Mesenchymal stem cell (in vitro differentiated cells and primary cell): ENCODE measurements around the gene ZCCHC9.

ENCODE experiments used
- DNase-seq: peaks from one replicate; pipeline ENCODE4 v3.0.0-alpha.2; 2013
- H2AFZ ChIP-seq: one replicate; pipeline ENCODE4 v1.6.1; 2013; ENCODE audit warnings: low read depth, mild to moderate bottlenecking, control low read depth, inconsistent platforms, low read length, moderate library complexity
- H2AK5ac ChIP-seq: 2 replicates; pipeline ENCODE4 v1.6.1; 2013; ENCODE audit warnings: low read length, moderate library complexity, mild to moderate bottlenecking, inconsistent platforms; ENCODE audit not compliant: severe bottlenecking
- H2BK120ac ChIP-seq: one replicate; pipeline ENCODE4 v1.6.1; 2013; ENCODE audit warnings: low read depth, mild to moderate bottlenecking, inconsistent platforms, low read length, moderate library complexity
- H2BK12ac ChIP-seq, 2 experiments: one replicate each; pipeline ENCODE4 v1.6.1; 2013; ENCODE audit warnings: inconsistent platforms in 2 of 2, low read length in 2 of 2, mild to moderate bottlenecking in 2 of 2, moderate library complexity in 2 of 2, control low read depth in 1 of 2
- H2BK15ac ChIP-seq: one replicate; pipeline ENCODE4 v1.6.1; 2013; ENCODE audit warnings: mild to moderate bottlenecking, low read depth, inconsistent platforms; ENCODE audit not compliant: poor library complexity, severe bottlenecking
- H2BK5ac ChIP-seq: 2 replicates; pipeline ENCODE4 v1.6.1; 2013; ENCODE audit warnings: low read depth, mild to moderate bottlenecking, low read length, control low read depth, inconsistent platforms; ENCODE audit not compliant: poor library complexity, severe bottlenecking
- H3K14ac ChIP-seq, 2 experiments: one replicate each; pipeline ENCODE4 v1.6.1; 2013; ENCODE audit warnings: inconsistent platforms in 2 of 2, low read length in 2 of 2, control low read depth in 1 of 2, mild to moderate bottlenecking in 1 of 2, moderate library complexity in 1 of 2
- H3K18ac ChIP-seq, 2 experiments: one replicate each; pipeline ENCODE4 v1.6.1; 2013; ENCODE audit warnings: inconsistent platforms in 2 of 2, low read length in 2 of 2, control low read depth in 1 of 2, low read depth in 1 of 2, mild to moderate bottlenecking in 1 of 2
- H3K23ac ChIP-seq, 2 experiments: one replicate each; pipeline ENCODE4 v1.6.1; 2013; ENCODE audit warnings: inconsistent platforms in 2 of 2, low read length in 2 of 2, mild to moderate bottlenecking in 2 of 2, moderate library complexity in 2 of 2, control low read depth in 1 of 2
- H3K27ac ChIP-seq: 2 replicates; pipeline ENCODE4 v1.5.1; 2013; ENCODE audit warnings: mild to moderate bottlenecking, moderate library complexity, low read length, control low read depth, inconsistent platforms; ENCODE audit not compliant: poor library complexity, severe bottlenecking
- H3K27me3 ChIP-seq, 2 experiments: 2 replicates each; pipeline versions ENCODE4 v1.6.1 to v1.7.0; 2013; ENCODE audit warnings: low read length in 2 of 2, mild to moderate bottlenecking in 2 of 2, moderate library complexity in 2 of 2, control low read depth in 1 of 2, inconsistent platforms in 1 of 2; ENCODE audit not compliant: control insufficient read depth in 1 of 2, insufficient read depth in 1 of 2
- H3K36me3 ChIP-seq, 2 experiments: 2 replicates each; pipeline versions ENCODE4 v1.6.1 to v1.7.0; 2013; ENCODE audit warnings: low read length in 2 of 2, control low read depth in 1 of 2, inconsistent platforms in 1 of 2, low read depth in 1 of 2, mild to moderate bottlenecking in 1 of 2; ENCODE audit not compliant: insufficient read depth in 2 of 2, control insufficient read depth in 1 of 2
- H3K4ac ChIP-seq, 2 experiments: one replicate each; pipeline ENCODE4 v1.6.1; 2013; ENCODE audit warnings: inconsistent platforms in 2 of 2, low read length in 2 of 2, mild to moderate bottlenecking in 2 of 2, moderate library complexity in 2 of 2, control low read depth in 1 of 2, low read depth in 1 of 2
- H3K4me1 ChIP-seq: 2 replicates; pipeline ENCODE4 v1.6.1; 2013; ENCODE audit warnings: low read depth, low read length, control low read depth; ENCODE audit not compliant: control insufficient read depth, insufficient read depth
- H3K4me2 ChIP-seq: 2 replicates; pipeline ENCODE4 v1.6.1; 2013; ENCODE audit warnings: low read length, mild to moderate bottlenecking, inconsistent platforms; ENCODE audit not compliant: poor library complexity, severe bottlenecking
- H3K4me3 ChIP-seq, 2 experiments: 2 replicates each; pipeline versions ENCODE4 v1.5.1 to v1.7.0; 2013; ENCODE audit warnings: low read length in 2 of 2, mild to moderate bottlenecking in 2 of 2, control low read depth in 1 of 2, low read depth in 1 of 2; ENCODE audit not compliant: insufficient read depth in 1 of 2
- H3K79me1 ChIP-seq: replicated peaks from 2 replicates; pipeline ENCODE4 v1.6.1; 2013; ENCODE audit warnings: mild to moderate bottlenecking, control low read depth, low read length, inconsistent platforms; ENCODE audit not compliant: poor library complexity, severe bottlenecking
- H3K9ac ChIP-seq: 2 replicates; pipeline ENCODE4 v1.7.0; 2013; ENCODE audit warnings: mild to moderate bottlenecking, low read length, moderate library complexity
- H3K9me3 ChIP-seq: 2 replicates; pipeline ENCODE4 v1.7.0; 2013; ENCODE audit warnings: mild to moderate bottlenecking, low read length; ENCODE audit not compliant: control insufficient read depth
- H4K8ac ChIP-seq: one replicate; pipeline ENCODE4 v1.6.1; 2013; ENCODE audit warnings: inconsistent platforms, mild to moderate bottlenecking, low read length, moderate library complexity
- H4K91ac ChIP-seq: one replicate; pipeline ENCODE4 v1.6.1; 2013; ENCODE audit warnings: mild to moderate bottlenecking, low read length, inconsistent platforms
- WGBS: methylation state at CpG from one replicate; pipeline ENCODE4 v1.1.7; 2013; ENCODE audit warnings: mixed read lengths; 5-methylcytosine and 5-hydroxymethylcytosine counted together

Gene ZCCHC9

DNA sequence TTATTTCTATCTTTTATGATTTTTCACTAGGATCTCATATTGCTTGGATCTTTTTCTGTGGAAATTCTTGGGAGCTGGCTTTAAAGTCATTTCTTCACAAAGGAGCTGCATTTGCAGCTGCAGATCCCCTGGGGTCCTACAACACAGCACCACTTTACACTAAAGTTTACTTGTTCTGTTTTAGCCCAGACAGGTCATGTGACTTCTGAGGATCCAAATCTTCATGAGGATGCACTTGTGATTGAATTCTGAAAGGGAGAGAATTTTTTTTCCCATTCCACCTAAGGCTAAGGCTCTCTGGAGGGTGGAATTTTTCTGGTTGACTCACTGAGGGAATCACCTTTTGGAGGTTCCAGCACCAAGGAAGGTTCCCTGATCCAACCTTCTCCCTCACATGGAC lies 49.1 kb downstream of the ZCCHC9 start:
- H3K27ac ChIP-seq, result no peak overlapping the region
- H3K4me1 ChIP-seq, result no peaks in the 10 kb centered on the region
- H2AFZ ChIP-seq, result peak overlapping the region; percentile 18
- H2BK15ac ChIP-seq, result no peak overlapping the region
- H3K14ac ChIP-seq, result no peak overlapping the region
- H3K18ac ChIP-seq, result no peak overlapping the region
- H2BK12ac ChIP-seq, result no peak overlapping the region
- no peak overlapping the region for H4K8ac ChIP-seq
- no peak for DNase-seq
- H2BK5ac ChIP-seq, result no peak overlapping the region
- no peaks in the 10 kb centered on the region for H3K27me3 ChIP-seq
- no peak overlapping the region for H2BK120ac ChIP-seq
- no peak overlapping the region for H3K4me3 ChIP-seq
- H3K4ac ChIP-seq, result no peak overlapping the region
- no peak overlapping the region for H3K9ac ChIP-seq
- H3K79me1 ChIP-seq, result no peaks in the 10 kb centered on the region
- H4K91ac ChIP-seq, result no peak overlapping the region
- no peak overlapping the region for H3K4me2 ChIP-seq
- H3K36me3 ChIP-seq, result no peaks in the 10 kb centered on the region
- no peak overlapping the region for H3K23ac ChIP-seq
- H3K9me3 ChIP-seq, result no peaks in the 10 kb centered on the region
- H2AK5ac ChIP-seq, result no peak overlapping the region

GRCh38 chr5:81353189-81353588 lies 51.8 kb downstream of the ZCCHC9 start:
- Histone ChIP-seq H3K27ac (no peak overlapping the region), H2AK5ac (no peak overlapping the region), H3K18ac (no peak overlapping the region), H3K4me3 (no peak overlapping the region), H3K9ac (no peak overlapping the region), H4K91ac (no peak overlapping the region), H3K23ac (no peak overlapping the region), H3K4me1 (no peaks in the 10 kb centered on the region), H3K9me3 (no peaks in the 10 kb centered on the region), H3K27me3 (no peaks in the 10 kb centered on the region), H2AFZ (no peak overlapping the region), H2BK12ac (no peak overlapping the region), H3K36me3 (no peaks in the 10 kb centered on the region), H3K4ac (no peak overlapping the region), H2BK120ac (no peak overlapping the region), H4K8ac (no peak overlapping the region), H3K4me2 (no peak overlapping the region), H3K79me1 (no peaks in the 10 kb centered on the region), H3K14ac (no peak overlapping the region), H2BK15ac (no peak overlapping the region), H2BK5ac (no peak overlapping the region)
- DNase-seq, result no peak
- WGBS, result 78% methylated on average over 4 of the region's 5 CpGs

GRCh38 chr5:81354093-81354492 lies 52.7 kb downstream of the ZCCHC9 start:
- H3K23ac ChIP-seq, result no peak overlapping the region
- WGBS, result 92% methylated on average over 2 of the region's 2 CpGs
- no peak overlapping the region for H3K27ac ChIP-seq
- H2BK12ac ChIP-seq, result no peak overlapping the region
- H3K9ac ChIP-seq, result no peak overlapping the region
- no peak overlapping the region for H2BK5ac ChIP-seq
- H3K79me1 ChIP-seq, result no peaks in the 10 kb centered on the region
- no peak overlapping the region for H2AFZ ChIP-seq
- no peak overlapping the region for H4K8ac ChIP-seq
- no peak overlapping the region for H3K18ac ChIP-seq
- H2BK120ac ChIP-seq, result no peak overlapping the region
- no peak for DNase-seq
- no peak overlapping the region for H3K4me2 ChIP-seq
- no peak overlapping the region for H2AK5ac ChIP-seq
- H3K4me3 ChIP-seq, result no peak overlapping the region
- H3K27me3 ChIP-seq, result peaks cover 0 to 4% of the 10 kb centered on the region in 2 experiments
- H3K4ac ChIP-seq, result no peak overlapping the region
- H4K91ac ChIP-seq, result no peak overlapping the region
- H3K36me3 ChIP-seq, result no peaks in the 10 kb centered on the region
- H3K4me1 ChIP-seq, result peaks cover 2% of the 10 kb centered on the region
- no peak overlapping the region for H3K14ac ChIP-seq
- no peaks in the 10 kb centered on the region for H3K9me3 ChIP-seq
- no peak overlapping the region for H2BK15ac ChIP-seq

- Histone ChIP-seq H3K4me3 (no peak overlapping the region), H4K91ac (no peak overlapping the region), H3K27me3 (peaks cover 0 to 5% of the 10 kb centered on the region in 2 experiments), H3K23ac (no peak overlapping the region), H3K4ac (no peak overlapping the region), H3K27ac (no peak overlapping the region), H3K4me1 (peaks cover 3% of the 10 kb centered on the region), H2BK5ac (no peak overlapping the region), H2BK15ac (no peak overlapping the region), H3K9ac (no peak overlapping the region), H2BK12ac (no peak overlapping the region), H3K79me1 (no peaks in the 10 kb centered on the region), H2BK120ac (no peak overlapping the region), H2AFZ (no peak overlapping the region), H3K4me2 (no peak overlapping the region), H3K36me3 (no peaks in the 10 kb centered on the region), H2AK5ac (no peak overlapping the region), H3K18ac (no peak overlapping the region), H3K9me3 (no peaks in the 10 kb centered on the region), H3K14ac (no peak overlapping the region), H4K8ac (no peak overlapping the region)
- 90% methylated on average over 9 of the region's 11 CpGs for WGBS
- DNase-seq, result no peak
These were observed 54.2 kb downstream of the ZCCHC9 start for GRCh38 chr5:81355291-81356251.
